ENCODE data around the gene PCSK5. TPM values are rescaled to one million over a fixed set of nuclear protein-coding genes. Genes with fewer than 3 reads are reported as not detected.

PCSK5 gene
- total RNA-seq, 4 donors from 2014 or later = 22.0 to 37.4 (median 27.8) TPM

- DNase-seq (ENCODE audit: extremely low spot score) = no peak
- Histone ChIP-seq H3K27me3 (no peaks in the 10 kb centered on the region), H3K27ac (replicated peaks in 1 of 4) (no peak overlapping the region), H3K9me3 (no peaks in the 10 kb centered on the region), H3K4me1 (no peaks in the 10 kb centered on the region), H3K36me3 (no peaks in the 10 kb centered on the region), H3K4me3 (no peak overlapping the region)
- intact Hi-C loops (cut with DNase I) = no loop called here
- TF ChIP-seq POLR2A (IDR thresholded peaks at IDR 0.05; ENCODE audit: low read depth) = no peak
- no peak for TF ChIP-seq EP300 (IDR thresholded peaks at IDR 0.05)
- no peak for TF ChIP-seq POLR2AphosphoS5 (IDR thresholded peaks at IDR 0.05)
- TF ChIP-seq, protein P1, sequence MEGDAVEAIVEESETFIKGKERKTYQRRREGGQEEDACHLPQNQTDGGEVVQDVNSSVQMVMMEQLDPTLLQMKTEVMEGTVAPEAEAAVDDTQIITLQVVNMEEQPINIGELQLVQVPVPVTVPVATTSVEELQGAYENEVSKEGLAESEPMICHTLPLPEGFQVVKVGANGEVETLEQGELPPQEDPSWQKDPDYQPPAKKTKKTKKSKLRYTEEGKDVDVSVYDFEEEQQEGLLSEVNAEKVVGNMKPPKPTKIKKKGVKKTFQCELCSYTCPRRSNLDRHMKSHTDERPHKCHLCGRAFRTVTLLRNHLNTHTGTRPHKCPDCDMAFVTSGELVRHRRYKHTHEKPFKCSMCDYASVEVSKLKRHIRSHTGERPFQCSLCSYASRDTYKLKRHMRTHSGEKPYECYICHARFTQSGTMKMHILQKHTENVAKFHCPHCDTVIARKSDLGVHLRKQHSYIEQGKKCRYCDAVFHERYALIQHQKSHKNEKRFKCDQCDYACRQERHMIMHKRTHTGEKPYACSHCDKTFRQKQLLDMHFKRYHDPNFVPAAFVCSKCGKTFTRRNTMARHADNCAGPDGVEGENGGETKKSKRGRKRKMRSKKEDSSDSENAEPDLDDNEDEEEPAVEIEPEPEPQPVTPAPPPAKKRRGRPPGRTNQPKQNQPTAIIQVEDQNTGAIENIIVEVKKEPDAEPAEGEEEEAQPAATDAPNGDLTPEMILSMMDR (IDR thresholded peaks at IDR 0.05) = no peak
- WGBS = 64% methylated on average over 1 of the region's 1 CpG
Observed at GRCh38 chr9:75880618-75881017, 9.9 kb upstream of the PCSK5 start.

DNA sequence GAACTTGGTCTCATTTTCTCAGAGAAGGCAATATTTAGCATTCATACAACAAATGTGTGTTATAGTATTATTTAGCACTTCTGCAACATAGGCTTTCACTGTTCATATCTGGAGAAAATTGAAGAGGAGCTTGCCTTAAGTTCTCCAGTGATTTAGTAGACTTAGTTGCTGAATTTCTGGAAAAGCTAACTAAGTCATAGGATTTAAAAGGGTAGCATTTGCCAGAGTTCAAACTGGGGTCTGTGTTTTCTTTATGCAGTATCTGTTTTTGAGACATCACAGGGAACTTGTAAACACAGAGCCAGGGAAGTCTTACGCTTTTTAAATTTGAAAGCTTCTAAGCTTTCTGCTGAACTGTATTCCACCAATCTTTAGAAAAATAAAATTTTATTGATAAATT, 8.7 kb upstream of the PCSK5 start:
- Histone ChIP-seq H3K4me1 (no peaks in the 10 kb centered on the region), H3K9me3 (no peaks in the 10 kb centered on the region), H3K36me3 (no peaks in the 10 kb centered on the region), H3K27ac (replicated peaks in 1 of 4) (no peak overlapping the region), H3K27me3 (no peaks in the 10 kb centered on the region), H3K4me3 (no peak overlapping the region)
- no peak for DNase-seq (ENCODE audit: extremely low spot score)
- intact Hi-C loops (cut with DNase I) = no loop called here
- 93% methylated on average over 1 of the region's 1 CpG for WGBS
- TF ChIP-seq POLR2A (IDR thresholded peaks at IDR 0.05; ENCODE audit: low read depth) (no peak), EP300 (IDR thresholded peaks at IDR 0.05) (no peak), POLR2AphosphoS5 (IDR thresholded peaks at IDR 0.05) (no peak)
- TF ChIP-seq, protein P1 (IDR thresholded peaks at IDR 0.05) = no peak

DNA sequence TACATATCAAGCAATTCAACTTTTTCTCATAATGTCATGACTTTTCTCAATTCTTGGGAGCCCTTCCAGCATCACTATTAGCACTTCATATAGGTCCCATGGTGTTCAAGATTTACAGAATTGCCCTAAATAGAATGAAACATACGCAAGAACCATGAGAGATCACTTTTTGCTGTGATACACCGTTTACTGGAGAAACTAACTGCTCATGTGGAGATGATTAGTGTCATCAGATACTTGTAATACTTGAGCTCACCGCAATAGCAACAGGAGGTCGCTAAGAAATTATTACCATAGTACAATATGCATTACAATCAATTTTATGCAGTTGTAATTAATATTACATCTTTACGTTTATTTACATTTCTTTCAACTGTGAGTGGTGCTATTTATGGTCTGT, 4.8 kb upstream of the PCSK5 start:
- no peaks in the 10 kb centered on the region for H3K27me3 ChIP-seq
- no peak overlapping the region for H3K4me3 ChIP-seq
- H3K9me3 ChIP-seq = no peaks in the 10 kb centered on the region
- H3K36me3 ChIP-seq = no peaks in the 10 kb centered on the region
- 91% methylated on average over 5 of the region's 5 CpGs for WGBS
- no peak for DNase-seq (ENCODE audit: extremely low spot score)
- no peak overlapping the region for H3K27ac ChIP-seq (replicated peaks in 1 of 4)
- intact Hi-C loops (cut with DNase I) = no loop called here
- TF ChIP-seq EP300 (IDR thresholded peaks at IDR 0.05) (no peak), POLR2AphosphoS5 (IDR thresholded peaks at IDR 0.05) (no peak), POLR2A (IDR thresholded peaks at IDR 0.05; ENCODE audit: low read depth) (no peak)
- TF ChIP-seq, protein P1 (IDR thresholded peaks at IDR 0.05) = no peak
- H3K4me1 ChIP-seq = peaks cover 0 to 8% (median 5%) of the 10 kb centered on the region in 4 donors

- Histone ChIP-seq H3K9me3 (no peaks in the 10 kb centered on the region), H3K36me3 (no peaks in the 10 kb centered on the region), H3K27me3 (no peaks in the 10 kb centered on the region), H3K4me3 (peak overlapping the region; percentile 64 to 96 (median 88)), H3K27ac (replicated peaks in 1 of 4) (peak overlapping the region; percentile 79 to 95 (median 95)), H3K4me1 (peaks cover 13 to 36% (median 28%) of the 10 kb centered on the region in 4 donors)
- WGBS = 3% methylated on average over 7 of the region's 7 CpGs
- intact Hi-C loops (cut with DNase I) = no loop called here
- no peak for TF ChIP-seq EP300 (IDR thresholded peaks at IDR 0.05)
- no peak for TF ChIP-seq POLR2A (IDR thresholded peaks at IDR 0.05; ENCODE audit: low read depth)
- TF ChIP-seq, protein P1 (IDR thresholded peaks at IDR 0.05) = no peak
- no peak for TF ChIP-seq POLR2AphosphoS5 (IDR thresholded peaks at IDR 0.05)
- no peak for DNase-seq (ENCODE audit: extremely low spot score)
Observed at GRCh38 chr9:75889577-75889976, 896 bp upstream of the PCSK5 start.

GRCh38 chr9:75889977-75890471, 449 bp upstream of the PCSK5 start:
- H3K27me3 ChIP-seq = no peaks in the 10 kb centered on the region
- H3K4me1 ChIP-seq = peaks cover 13 to 36% (median 30%) of the 10 kb centered on the region in 4 donors
- DNase-seq (ENCODE audit: extremely low spot score) = no peak
- H3K36me3 ChIP-seq = no peaks in the 10 kb centered on the region
- H3K27ac ChIP-seq (replicated peaks in 1 of 4) = peak overlapping the region; percentile 79 to 95 (median 95)
- no peak for TF ChIP-seq EP300 (IDR thresholded peaks at IDR 0.05)
- TF ChIP-seq POLR2A (IDR thresholded peaks at IDR 0.05; ENCODE audit: low read depth) = peak; percentile 17
- TF ChIP-seq POLR2AphosphoS5 (IDR thresholded peaks at IDR 0.05) = peak in 1 of 2 donors; percentile 51
- under 1% methylated on average over 24 of the region's 24 CpGs for WGBS
- peak overlapping the region; percentile 64 to 96 (median 88) for H3K4me3 ChIP-seq
- no peaks in the 10 kb centered on the region for H3K9me3 ChIP-seq
- intact Hi-C loops (cut with DNase I) = loop anchor here (5.0 kb wide), 6 partner anchors 62 to 412 kb away; no protein-coding TSS in a partner anchor
